ENCODE results near the gene DAB1.

The DAB1 gene

GRCh38 chr1:57311006-57311405, 112.9 kb downstream of the DAB1 start:
- no peak for DNase-seq

GRCh38 chr1:57309630-57310029, 114.2 kb downstream of the DAB1 start:
- no peak for DNase-seq

GRCh38 chr1:57307392-57308170, 116.3 kb downstream of the DAB1 start:
- peak; percentile 1 for DNase-seq

DNA sequence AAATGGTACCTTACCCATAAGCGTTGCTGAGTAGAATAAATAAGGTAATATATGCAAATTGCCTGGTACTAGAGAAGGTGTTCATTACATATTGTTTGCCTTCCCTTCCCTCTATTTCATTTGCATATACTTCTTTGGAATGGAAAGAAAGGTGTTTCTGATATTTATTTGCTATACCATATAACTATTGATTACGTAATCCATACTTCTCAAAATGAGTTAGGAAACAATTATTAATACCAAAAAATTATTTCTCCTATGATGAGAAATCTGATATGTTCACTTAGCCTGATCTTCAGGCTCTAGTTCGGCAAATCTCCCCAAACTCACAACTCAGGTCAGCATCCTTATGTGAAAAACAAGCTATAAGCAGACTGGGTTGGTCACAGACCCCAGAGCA, 119.3 kb downstream of the DAB1 start:
- DNase-seq, result no peak

GRCh38 chr1:57302812-57303596, 120.9 kb downstream of the DAB1 start:
- DNase-seq, result no peak

- no peak for DNase-seq
Measured at GRCh38 chr1:57300186-57300585, 123.7 kb downstream of the DAB1 start.

DNA sequence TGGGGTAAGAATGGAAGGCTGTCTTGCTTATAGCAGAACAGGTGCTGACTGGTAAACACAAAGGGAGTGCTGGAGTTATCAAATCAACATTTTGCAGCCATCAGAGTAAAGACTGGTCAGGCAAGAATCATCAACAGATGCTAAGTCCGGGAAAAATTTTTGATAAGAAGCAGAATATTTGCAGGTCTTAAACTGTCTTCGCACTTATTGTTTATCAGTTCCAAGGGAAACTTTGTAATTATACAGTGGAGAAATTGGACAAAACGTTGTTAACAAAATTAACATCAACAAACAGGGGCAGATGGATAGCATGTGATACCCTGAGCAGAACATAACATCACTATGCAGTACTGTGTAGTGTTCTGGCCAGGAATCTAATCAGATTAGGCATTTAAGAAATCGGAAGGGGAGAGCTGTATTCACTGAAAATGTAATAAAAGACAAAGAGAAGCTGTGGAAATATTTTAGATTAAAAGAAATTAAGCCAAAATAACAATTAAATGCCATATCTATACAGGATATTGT, 127.1 kb downstream of the DAB1 start:
- DNase-seq, result no peak

GRCh38 chr1:57295326-57295725, 128.5 kb downstream of the DAB1 start:
- no peak for DNase-seq

- DNase-seq, result no peak
Measured at GRCh38 chr1:57294177-57294576, 129.7 kb downstream of the DAB1 start.

DNA sequence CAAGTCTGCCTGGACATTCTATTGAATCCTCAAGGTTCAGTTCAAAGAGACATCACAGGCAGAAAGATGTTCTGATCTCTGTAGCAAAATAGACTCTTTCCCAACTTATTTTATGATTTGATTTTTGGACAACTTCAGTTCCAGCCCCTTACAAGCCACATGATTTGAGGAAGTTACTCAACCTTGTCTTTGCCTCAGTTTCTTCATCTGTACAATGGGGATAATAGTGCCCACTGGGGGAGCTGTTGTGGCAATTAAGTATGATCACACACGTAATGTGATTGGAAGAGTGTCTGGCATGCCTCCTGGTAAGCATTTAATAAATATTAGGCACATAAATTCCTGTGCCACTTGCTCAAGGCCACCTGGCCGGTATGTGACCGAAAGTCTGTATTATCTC, 130.6 kb downstream of the DAB1 start:
- no peak for DNase-seq

GRCh38 chr1:57289781-57290180, 134.1 kb downstream of the DAB1 start:
- no peak for DNase-seq

DNA sequence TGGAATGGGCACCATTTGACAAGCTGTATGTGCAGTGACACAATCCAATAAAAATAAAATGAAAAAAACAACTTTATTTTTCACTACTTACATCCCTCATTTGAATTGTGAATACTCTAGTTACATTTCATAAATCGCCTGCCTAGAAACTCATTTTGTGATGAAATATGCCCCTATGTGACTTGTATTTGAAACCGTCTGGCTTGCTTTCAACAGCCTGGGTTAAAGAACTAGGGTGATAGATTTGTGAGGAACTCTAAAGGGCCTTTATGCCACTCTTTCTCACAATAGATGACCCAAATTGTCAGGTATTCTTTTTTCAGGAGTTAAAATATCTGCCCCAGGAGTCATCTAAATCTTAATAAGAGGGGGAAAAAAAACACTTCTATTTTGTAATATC, 137.9 kb downstream of the DAB1 start:
- DNase-seq, result no peak

DNA sequence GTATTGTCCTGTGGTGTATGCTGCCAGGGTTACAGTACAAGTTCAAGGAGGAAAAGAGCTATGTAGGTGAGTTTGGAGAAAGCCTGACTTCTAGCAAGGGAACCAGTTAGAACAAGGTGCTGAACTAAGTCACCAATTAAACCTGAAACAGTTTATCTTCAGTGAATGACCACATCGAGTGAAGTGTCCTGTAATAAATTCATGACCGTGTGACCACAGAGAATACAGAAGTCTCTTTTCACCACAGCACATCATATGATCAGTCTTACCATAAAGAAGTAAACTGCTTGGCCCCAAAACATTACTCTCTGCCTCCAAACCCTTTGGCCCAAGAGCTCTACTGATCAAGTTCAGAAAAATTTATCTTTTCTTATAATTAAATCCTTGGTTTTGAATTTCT, 141.4 kb downstream of the DAB1 start:
- no peak for DNase-seq

GRCh38 chr1:57281324-57281723, 142.5 kb downstream of the DAB1 start:
- no peak for DNase-seq

- DNase-seq, result no peak
Measured at GRCh38 chr1:57279909-57280666, 143.8 kb downstream of the DAB1 start.

DNA sequence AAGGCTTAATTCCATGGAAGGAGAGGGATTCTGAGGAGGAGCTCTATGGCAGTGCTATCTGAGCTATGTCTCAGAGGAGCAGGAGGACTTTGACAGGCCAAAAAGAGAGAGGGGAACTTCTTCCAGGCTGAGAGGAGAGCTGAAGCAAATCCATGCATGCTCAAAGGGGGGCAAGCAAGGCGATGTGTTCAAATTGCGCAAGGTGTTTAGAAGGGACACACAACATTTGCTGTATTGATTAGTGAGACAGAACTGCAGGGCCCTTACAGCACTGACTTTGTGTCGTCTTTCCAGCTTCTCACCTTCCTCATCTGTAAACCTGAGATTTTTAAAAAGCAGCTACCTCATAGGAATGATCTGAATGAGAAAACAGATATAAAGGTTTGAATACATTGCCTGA, 145.3 kb downstream of the DAB1 start:
- no peak for DNase-seq

DNA sequence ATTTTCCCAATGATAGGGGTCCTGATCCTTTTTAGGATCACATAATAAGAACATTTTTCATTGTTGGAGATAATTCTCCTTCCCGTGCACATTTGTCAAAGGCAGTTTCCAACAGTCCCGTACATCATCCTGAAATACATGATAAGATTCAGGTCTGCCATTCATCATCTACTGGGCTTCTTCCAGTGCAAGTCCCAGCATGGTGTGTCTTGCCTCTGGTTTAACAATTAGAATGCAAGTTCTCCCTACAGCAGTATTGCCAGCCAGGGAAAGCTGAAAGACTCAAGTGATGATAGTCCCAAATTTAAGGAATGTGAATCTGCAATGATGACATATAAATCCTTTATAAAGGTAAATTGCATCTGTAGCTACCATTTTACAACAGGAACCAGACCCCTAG, 146.2 kb downstream of the DAB1 start:
- no peak for DNase-seq

DNA sequence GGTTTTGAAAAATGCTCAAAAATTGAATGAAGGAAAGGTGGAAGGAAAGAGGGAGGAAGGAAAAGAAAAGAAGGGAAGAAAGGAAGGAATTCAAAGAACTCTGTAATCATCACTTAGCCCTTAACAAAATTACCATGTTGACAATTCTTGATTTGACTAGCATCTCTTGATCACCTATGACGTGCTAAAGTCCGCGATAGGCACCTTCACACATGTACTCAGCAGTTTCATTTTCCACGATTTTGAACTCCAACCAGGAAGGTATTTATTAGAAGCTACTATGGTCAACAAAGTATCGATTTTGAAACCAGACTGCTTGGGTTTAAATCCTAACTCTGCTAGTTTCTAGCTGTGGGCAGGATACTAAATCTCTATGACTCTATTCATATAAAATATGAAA, 146.9 kb downstream of the DAB1 start:
- DNase-seq, result no peak

GRCh38 chr1:57272601-57273000, 151.3 kb downstream of the DAB1 start:
- DNase-seq, result no peak

GRCh38 chr1:57272150-57272549, 151.7 kb downstream of the DAB1 start:
- DNase-seq, result no peak

- DNase-seq, result no peak
Measured at GRCh38 chr1:57270927-57271698, 152.7 kb downstream of the DAB1 start.

GRCh38 chr1:57269630-57270225, 154.1 kb downstream of the DAB1 start:
- no peak for DNase-seq

Measured in EL (cell line).